ENCODE results near the gene IFIH1.

Gene IFIH1

GRCh38 chr2:162342321-162342720 lies 23.8 kb upstream of the IFIH1 start:
- DNase-seq (ENCODE audit: low read depth) = no peak
- H3K4me3 ChIP-seq (ENCODE audit: low read length) = no peak overlapping the region
- TF ChIP-seq, protein P1, sequence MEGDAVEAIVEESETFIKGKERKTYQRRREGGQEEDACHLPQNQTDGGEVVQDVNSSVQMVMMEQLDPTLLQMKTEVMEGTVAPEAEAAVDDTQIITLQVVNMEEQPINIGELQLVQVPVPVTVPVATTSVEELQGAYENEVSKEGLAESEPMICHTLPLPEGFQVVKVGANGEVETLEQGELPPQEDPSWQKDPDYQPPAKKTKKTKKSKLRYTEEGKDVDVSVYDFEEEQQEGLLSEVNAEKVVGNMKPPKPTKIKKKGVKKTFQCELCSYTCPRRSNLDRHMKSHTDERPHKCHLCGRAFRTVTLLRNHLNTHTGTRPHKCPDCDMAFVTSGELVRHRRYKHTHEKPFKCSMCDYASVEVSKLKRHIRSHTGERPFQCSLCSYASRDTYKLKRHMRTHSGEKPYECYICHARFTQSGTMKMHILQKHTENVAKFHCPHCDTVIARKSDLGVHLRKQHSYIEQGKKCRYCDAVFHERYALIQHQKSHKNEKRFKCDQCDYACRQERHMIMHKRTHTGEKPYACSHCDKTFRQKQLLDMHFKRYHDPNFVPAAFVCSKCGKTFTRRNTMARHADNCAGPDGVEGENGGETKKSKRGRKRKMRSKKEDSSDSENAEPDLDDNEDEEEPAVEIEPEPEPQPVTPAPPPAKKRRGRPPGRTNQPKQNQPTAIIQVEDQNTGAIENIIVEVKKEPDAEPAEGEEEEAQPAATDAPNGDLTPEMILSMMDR (IDR thresholded peaks at IDR 0.05; ENCODE audit: insufficient read depth, low read depth, low read length, missing control alignments) = no peak

DNA sequence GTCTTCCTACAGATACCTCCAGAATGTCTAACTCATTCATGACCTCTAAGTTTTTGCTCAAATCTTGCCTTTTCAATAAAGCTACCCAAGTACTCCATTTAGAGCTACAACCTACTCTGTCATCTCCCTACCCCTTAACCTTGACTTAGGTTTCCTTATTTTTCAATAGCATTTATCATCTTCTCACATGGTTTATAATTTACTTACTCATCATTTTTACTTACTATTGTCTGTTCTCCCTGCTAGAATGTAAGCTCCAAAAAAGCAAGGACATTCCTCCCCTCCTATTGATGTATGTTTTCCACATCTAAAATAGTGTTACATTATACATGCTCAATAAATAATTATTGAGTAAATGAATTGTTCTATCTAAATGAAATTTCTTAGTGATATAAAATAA lies 22.3 kb upstream of the IFIH1 start:
- TF ChIP-seq, protein P1 (IDR thresholded peaks at IDR 0.05; ENCODE audit: insufficient read depth, low read depth, low read length, missing control alignments) = no peak
- no peak overlapping the region for H3K4me3 ChIP-seq (ENCODE audit: low read length)
- DNase-seq (ENCODE audit: low read depth) = no peak

- no peak for DNase-seq (ENCODE audit: low read depth)
- H3K4me3 ChIP-seq (ENCODE audit: low read length) = no peak overlapping the region
- TF ChIP-seq, protein P1 (IDR thresholded peaks at IDR 0.05; ENCODE audit: insufficient read depth, low read depth, low read length, missing control alignments) = no peak
Observed at GRCh38 chr2:162337868-162338267, 19.4 kb upstream of the IFIH1 start.

DNA sequence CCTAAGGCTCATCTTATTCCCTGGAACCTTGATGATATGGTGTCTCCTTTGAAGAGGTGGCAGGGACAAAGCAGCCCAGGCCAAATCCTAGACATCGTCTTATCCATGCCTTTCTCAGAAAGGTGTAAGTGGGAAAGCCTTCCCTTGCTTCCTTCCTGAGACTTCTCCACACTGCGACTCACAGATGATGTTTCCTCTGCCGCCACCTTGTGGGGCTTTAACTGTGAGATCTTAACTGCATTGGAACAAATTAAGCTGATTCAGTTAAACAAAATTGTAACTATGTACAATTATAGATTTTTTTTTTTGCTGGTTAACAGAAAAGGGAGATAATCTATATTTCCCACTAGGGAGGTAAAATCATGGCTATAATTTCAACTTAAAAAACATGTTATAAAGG lies 15.5 kb upstream of the IFIH1 start:
- no peak overlapping the region for H3K4me3 ChIP-seq (ENCODE audit: low read length)
- peak; percentile 60 for DNase-seq (ENCODE audit: low read depth)
- TF ChIP-seq, protein P1 (IDR thresholded peaks at IDR 0.05; ENCODE audit: insufficient read depth, low read depth, low read length, missing control alignments) = peak; percentile 64

DNA sequence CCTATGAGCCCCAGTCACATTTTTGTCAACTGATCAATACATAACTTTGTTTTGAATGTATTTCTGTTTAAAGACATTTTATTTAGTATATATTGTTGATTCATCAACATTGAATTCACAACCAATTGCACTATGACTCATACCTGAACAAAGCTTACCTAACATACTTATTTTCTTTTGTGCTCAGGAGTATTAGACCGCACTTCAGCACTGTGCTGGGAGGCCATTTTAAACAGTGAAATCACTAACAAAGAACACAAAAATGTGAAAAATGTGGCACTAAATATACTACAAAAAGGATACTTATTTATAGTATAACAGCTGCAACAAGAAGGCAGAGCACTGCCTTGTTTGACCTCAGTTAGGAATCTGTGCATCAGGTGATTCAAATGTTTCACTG lies 12.4 kb upstream of the IFIH1 start:
- no peak overlapping the region for H3K4me3 ChIP-seq (ENCODE audit: low read length)
- TF ChIP-seq, protein P1 (IDR thresholded peaks at IDR 0.05; ENCODE audit: insufficient read depth, low read depth, low read length, missing control alignments) = no peak
- DNase-seq (ENCODE audit: low read depth) = peak; percentile 54

DNA sequence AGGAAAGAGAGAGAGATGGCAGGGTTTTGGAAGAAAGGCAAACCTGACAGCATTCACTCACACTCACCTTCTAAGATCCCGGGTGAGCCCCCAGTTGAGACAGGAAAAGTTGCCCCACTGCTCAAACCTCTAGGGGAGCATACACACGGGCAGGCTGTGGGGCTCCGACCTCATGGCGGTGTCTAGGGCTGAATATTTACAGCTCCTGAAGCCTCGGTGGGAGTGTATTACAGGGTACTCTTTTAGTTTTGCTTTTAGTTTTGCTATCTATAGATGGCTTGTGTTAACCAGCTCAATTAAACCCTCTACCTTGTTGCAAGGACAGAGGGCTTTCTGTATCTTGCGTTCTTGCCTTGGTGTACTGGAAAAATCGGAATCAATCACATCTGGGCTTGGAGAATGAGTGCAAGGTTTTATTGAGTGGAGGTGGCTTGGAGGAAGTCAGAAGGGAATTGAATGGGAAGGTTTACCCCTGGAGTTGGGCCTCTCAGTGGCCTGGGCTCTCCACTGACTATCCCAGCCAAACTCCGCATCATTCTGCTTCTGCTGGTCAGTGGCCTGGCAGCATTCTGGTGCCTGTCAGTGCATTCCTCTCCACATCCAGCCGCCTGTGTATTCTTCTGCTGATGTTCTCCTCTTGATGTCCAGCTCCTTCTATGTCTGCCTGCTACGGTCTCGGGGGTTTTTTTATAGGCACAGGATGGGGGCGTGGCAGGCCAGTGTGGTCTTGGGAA lies 10.1 kb upstream of the IFIH1 start:
- DNase-seq (ENCODE audit: low read depth) = no peak
- no peak overlapping the region for H3K4me3 ChIP-seq (ENCODE audit: low read length)
- TF ChIP-seq, protein P1 (IDR thresholded peaks at IDR 0.05; ENCODE audit: insufficient read depth, low read depth, low read length, missing control alignments) = no peak

GRCh38 chr2:162327806-162328205 lies 9.3 kb upstream of the IFIH1 start:
- TF ChIP-seq, protein P1 (IDR thresholded peaks at IDR 0.05; ENCODE audit: insufficient read depth, low read depth, low read length, missing control alignments) = no peak
- no peak overlapping the region for H3K4me3 ChIP-seq (ENCODE audit: low read length)
- no peak for DNase-seq (ENCODE audit: low read depth)

Data from epithelial cell of esophagus (primary cell).